Neural progenitor cell (in vitro differentiated cells): Measurements from ENCODE around the gene IGSF21.

Experiments used
- CTCF ChIP-seq: fragments of 200-600 bp; sonication (generic); IDR thresholded peaks from 2 replicates; pipeline ENCODE4 v1.5.1; 2017; ENCODE audit warnings: antibody characterized with exemption, mild to moderate bottlenecking
- EZH2 ChIP-seq: fragments of 200-600 bp; sonication (generic); IDR thresholded peaks from 2 replicates; pipeline ENCODE4 v1.6.1; 2017; ENCODE audit warnings: antibody characterized with exemption, mild to moderate bottlenecking, moderate library complexity
- EZH2phosphoT487 ChIP-seq: fragments of 200-600 bp; sonication (generic); IDR thresholded peaks from 2 replicates; pipeline ENCODE4 v1.6.1; 2017; ENCODE audit warnings: antibody characterized with exemption

GRCh38 chr1:18069903-18070302 lies 37.7 kb upstream of the IGSF21 start:
- no peak for TF ChIP-seq CTCF
- no peak for TF ChIP-seq EZH2phosphoT487
- TF ChIP-seq EZH2 = no peak
